Effector memory CD8-positive, alpha-beta T cell (primary cell): ENCODE measurements around the gene CLEC3B.

Source experiments
- ATAC-seq: fragments of 150-1000 bp; cut with Tn5 transposase; replicated peaks from 2 replicates; pipeline ENCODE4 v1.10.0; 2021; ENCODE audit warnings: mild to moderate bottlenecking, moderate library complexity
- DNase-seq, 3 experiments: peaks; one replicate each; pipeline ENCODE4 v3.0.0; 2021
- H3K27ac Mint-ChIP-seq, 2 donors: one replicate each; pipeline ENCODE4 v1.8.0; 2022; ENCODE audit warnings: mild to moderate bottlenecking in 2 of 2, mixed read lengths in 2 of 2, moderate library complexity in 2 of 2
- H3K27me3 Mint-ChIP-seq, 2 donors: one replicate each; pipeline ENCODE4 v1.8.0; 2022; ENCODE audit warnings: mixed read lengths in 2 of 2
- H3K36me3 Mint-ChIP-seq: one replicate; pipeline ENCODE4 v1.8.0; 2022; ENCODE audit warnings: mild to moderate bottlenecking, moderate library complexity, mixed read lengths; ENCODE audit not compliant: insufficient read depth
- H3K4me1 Mint-ChIP-seq, 2 donors: one replicate each; pipeline ENCODE4 v1.8.0; 2022; ENCODE audit warnings: low read depth in 2 of 2, mixed read lengths in 2 of 2
- H3K4me3 Mint-ChIP-seq, 2 donors: one replicate each; pipeline ENCODE4 v1.8.0; 2022; ENCODE audit warnings: mild to moderate bottlenecking in 2 of 2, mixed read lengths in 2 of 2, moderate library complexity in 2 of 2
- H3K9me3 Mint-ChIP-seq, 2 donors: one replicate each; pipeline ENCODE4 v1.8.0; 2022; ENCODE audit warnings: mixed read lengths in 2 of 2

The CLEC3B gene

DNA sequence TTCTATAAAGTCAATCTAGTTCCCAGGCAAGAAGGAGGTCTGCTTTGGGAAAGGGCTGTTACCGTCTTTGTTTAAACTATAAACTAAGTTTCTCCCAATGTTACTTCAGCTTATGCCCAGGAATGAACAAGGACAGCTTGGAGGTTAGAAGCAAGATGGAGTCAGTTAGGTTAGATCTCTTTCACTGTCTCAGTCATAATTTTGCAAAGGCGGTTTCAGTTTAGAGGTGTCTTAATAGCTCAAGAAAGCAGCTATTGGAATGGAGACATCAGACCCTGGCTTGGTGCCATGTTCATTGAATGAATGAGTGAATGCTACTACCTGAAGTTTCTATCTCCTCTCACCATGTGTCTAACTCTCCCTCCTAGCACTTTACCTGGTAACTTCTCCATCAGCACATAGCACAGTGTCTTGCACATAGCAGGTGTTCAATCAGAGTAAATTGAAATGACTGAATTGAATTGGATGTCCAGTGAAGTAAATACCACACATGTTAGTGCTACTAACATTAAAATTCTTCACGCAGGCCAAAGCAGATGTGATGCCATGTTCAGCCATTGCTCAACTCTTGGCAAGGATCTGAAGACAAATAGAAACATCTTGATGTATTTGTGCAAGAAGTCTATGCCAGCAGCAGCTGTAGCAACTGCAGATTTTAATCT lies 28.2 kb downstream of the CLEC3B start:
- no peak overlapping the region for H3K27ac Mint-ChIP-seq
- H3K9me3 Mint-ChIP-seq = no peaks in the 10 kb centered on the region
- DNase-seq = no peak
- H3K4me1 Mint-ChIP-seq = no peaks in the 10 kb centered on the region
- no peaks in the 10 kb centered on the region for H3K36me3 Mint-ChIP-seq
- ATAC-seq = no peak
- no peak overlapping the region for H3K4me3 Mint-ChIP-seq
- H3K27me3 Mint-ChIP-seq = peaks cover 42 to 44% of the 10 kb centered on the region in 2 donors

DNA sequence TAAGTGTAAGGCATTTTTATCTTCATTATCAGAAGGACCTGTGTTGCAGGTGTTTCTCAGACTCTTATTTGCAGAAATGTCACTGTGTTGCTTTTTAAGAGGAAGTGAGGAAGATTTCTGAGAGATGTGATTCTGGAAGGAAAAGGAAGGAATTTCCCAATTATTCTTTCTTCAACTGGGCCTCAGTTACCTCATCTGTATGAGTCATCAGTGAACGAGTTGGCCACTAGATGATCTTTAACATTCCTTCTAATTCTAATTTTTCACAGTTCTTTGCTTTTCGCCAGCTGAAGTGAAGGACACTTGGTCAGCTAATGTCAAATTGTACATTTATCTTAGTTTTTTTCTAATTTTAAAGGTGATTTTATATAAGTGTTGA lies 28.9 kb downstream of the CLEC3B start:
- no peak overlapping the region for H3K4me3 Mint-ChIP-seq
- no peaks in the 10 kb centered on the region for H3K4me1 Mint-ChIP-seq
- no peak for ATAC-seq
- H3K27ac Mint-ChIP-seq = peak overlapping the region in 1 of 2 donors; percentile 47
- H3K9me3 Mint-ChIP-seq = no peaks in the 10 kb centered on the region
- peaks cover 36 to 37% of the 10 kb centered on the region in 2 donors for H3K27me3 Mint-ChIP-seq
- no peaks in the 10 kb centered on the region for H3K36me3 Mint-ChIP-seq
- no peak for DNase-seq

DNA sequence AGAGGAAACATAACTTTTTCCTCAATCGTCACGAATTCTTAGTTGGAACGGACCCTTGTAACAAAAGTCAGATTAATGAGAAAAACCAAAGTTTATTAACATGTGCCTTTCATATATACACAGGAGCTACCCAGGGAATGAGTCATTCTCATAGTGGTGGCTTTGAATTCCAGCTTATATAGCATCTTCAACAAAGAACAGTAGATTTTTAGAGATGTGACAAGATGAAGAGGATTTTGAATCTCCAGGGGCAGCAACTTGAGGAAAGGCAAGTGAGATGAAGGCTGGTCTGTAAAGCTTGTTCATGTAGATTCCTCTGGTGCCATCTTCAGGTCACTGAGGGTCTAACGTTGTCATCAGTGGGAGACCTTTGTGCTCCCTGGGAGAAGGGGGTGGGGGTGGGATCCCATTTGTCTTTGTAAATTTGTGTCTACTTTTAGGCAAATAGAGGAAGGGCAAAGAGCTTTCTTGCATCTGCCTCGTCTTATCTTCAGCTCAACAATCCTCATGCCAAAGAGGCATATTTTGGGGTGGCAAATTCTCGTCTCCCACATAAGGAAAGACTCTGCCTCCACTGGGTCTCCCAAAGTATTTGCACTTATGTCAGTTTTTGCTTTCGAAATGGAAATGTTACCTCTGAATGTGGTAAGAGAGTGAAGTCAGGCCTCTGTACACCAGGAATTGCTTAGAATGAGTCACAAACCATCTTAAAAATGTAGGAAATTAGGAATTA lies 29.5 kb downstream of the CLEC3B start:
- Mint-ChIP-seq H3K36me3 (no peaks in the 10 kb centered on the region), H3K4me1 (no peaks in the 10 kb centered on the region), H3K4me3 (no peak overlapping the region), H3K9me3 (no peaks in the 10 kb centered on the region), H3K27me3 (peaks cover 30 to 31% of the 10 kb centered on the region in 2 donors), H3K27ac (peak overlapping the region in 1 of 2 donors; percentile 47)
- no peak for ATAC-seq
- DNase-seq = no peak

DNA sequence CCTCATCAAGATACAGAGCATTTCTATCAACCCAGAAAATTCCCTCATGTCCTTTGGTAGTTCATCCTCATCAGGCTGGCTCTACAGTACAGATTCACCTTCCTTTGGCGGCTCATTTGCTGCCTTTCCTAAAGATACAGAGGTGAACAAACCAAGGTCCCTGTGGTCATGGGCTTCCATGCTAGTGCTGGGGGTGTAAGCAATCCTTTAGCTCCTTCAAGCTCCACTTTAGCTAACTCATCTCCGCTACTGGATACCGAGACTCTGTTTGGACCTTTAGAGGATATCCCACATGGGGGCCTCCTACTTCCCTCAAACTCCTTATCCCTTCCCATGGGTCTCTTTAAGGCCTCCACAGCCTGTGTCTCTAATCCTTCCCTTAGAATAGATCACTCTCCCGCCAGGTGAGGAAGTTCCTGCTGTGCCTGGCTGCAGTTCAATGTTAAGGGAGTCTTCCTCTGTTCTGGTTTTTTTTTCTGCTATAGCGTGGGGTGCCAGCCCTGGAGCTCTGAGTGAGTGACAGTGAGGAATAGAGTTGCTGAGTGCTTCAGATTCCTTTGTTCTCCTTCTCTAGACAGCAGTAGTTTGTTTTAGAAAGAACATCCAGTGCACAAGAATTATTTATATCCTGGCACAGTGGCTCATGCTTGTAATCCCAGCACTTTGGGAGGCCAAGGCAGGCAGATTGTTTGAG lies 30.7 kb downstream of the CLEC3B start:
- ATAC-seq (no peak), DNase-seq (no peak)
- Mint-ChIP-seq H3K36me3 (no peaks in the 10 kb centered on the region), H3K9me3 (no peaks in the 10 kb centered on the region), H3K4me1 (peaks cover 0 to 3% of the 10 kb centered on the region in 2 donors), H3K4me3 (no peak overlapping the region), H3K27ac (no peak overlapping the region), H3K27me3 (peaks cover 23 to 27% of the 10 kb centered on the region in 2 donors)

DNA sequence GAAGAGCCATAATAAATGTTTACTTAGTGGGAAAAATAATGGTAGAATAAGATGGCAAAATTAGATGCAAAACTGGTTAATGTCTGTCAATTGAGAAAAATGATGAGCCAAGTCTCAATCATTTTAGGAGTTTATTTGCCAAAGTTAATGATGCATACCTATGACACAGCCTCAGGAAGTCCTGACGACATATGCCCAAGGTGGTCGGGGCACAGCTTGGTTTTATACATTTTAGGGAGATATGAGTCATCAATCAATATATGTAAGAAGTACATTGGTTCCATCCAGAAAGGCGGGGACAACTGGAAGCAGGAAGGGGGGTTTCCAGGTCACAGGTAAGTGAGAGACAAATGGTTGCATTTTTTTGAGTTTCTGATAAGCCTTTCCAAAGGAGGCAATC lies 31.5 kb downstream of the CLEC3B start:
- Mint-ChIP-seq H3K4me3 (no peak overlapping the region), H3K9me3 (no peaks in the 10 kb centered on the region), H3K36me3 (no peaks in the 10 kb centered on the region), H3K27me3 (peaks cover 15 to 20% of the 10 kb centered on the region in 2 donors), H3K27ac (no peak overlapping the region), H3K4me1 (peaks cover 0 to 3% of the 10 kb centered on the region in 2 donors)
- DNase-seq (no peak), ATAC-seq (no peak)

DNA sequence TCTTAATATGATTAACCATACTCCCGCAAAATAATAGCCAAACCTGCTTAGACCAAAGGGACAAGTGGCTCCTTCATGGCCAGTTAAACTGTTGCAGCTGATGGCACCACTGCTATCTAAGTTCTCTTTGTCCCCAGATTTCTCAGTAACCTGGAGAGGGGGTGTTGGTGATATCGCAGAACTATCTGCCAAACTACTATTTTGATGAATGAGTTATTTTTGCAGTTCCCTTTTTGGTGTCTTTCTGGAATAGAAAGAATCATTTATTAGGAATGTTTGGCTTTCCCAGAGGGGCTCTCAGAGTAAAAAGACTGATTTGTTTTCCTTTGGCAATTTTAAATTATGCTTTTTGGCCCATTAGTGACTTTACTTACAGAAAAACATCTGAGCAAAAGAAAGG lies 33.0 kb downstream of the CLEC3B start:
- no peaks in the 10 kb centered on the region for H3K9me3 Mint-ChIP-seq
- H3K36me3 Mint-ChIP-seq = no peaks in the 10 kb centered on the region
- H3K4me3 Mint-ChIP-seq = no peak overlapping the region
- ATAC-seq = no peak
- peaks cover 11 to 20% of the 10 kb centered on the region in 2 donors for H3K27me3 Mint-ChIP-seq
- peaks cover 0 to 3% of the 10 kb centered on the region in 2 donors for H3K4me1 Mint-ChIP-seq
- DNase-seq = no peak
- no peak overlapping the region for H3K27ac Mint-ChIP-seq

DNA sequence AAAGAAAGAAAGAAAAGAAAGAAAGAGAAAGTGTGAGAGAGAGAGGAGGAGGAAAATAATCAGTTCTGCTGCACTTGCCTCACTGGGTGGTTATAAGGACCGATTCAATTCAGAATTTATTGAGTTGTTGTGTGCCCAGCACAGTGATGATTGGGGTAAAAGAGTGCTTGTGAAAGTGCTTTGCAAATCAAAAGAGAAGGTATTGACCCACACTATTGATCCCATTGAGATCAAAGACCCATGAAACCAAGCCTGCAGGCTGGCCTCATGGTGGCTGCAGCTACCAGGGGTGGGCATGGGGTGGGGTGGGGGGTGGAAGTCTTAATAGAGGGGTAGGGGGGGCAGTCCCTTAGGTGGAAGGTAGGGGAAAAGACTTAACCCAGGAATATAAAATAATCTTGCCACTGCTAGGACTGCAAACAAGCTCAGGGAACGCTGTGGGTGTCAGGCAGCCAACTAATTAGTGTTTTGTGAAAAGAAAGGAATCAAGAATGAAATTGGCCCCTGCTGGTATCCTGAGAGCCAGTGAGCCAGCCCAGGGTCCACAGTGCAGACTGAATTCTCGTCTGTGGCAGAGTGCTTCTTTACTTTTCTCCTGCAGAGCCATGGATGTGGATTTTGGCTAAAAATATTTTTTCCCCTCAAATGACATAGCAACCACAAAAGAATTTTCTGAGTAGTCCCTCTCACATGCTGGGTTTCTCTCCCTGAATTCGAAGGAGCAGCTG lies 34.2 kb downstream of the CLEC3B start:
- Mint-ChIP-seq H3K27ac (no peak overlapping the region), H3K4me1 (peaks cover 7 to 12% of the 10 kb centered on the region in 2 donors)
- no peak for ATAC-seq

DNA sequence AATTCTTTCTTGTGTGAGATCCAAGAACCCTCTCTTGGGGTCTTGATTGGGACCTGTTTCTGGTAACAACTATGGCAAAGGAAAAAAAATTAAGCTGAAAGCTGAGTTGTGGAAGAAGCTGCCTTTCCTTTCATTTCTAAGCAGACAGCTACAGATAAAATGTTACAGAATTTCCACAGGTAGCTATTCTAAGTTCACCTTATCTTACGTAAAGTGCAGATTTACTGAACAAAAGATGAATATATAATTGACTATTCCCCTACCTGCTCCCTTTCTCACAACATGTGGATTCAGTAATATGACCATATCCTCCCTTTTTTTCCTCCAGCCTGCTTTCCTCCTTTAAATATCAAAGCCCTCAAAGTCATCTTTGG lies 36.6 kb downstream of the CLEC3B start:
- Mint-ChIP-seq H3K27me3 (peaks cover 13 to 16% of the 10 kb centered on the region in 2 donors), H3K9me3 (no peaks in the 10 kb centered on the region), H3K36me3 (no peaks in the 10 kb centered on the region), H3K4me1 (peaks cover 7 to 12% of the 10 kb centered on the region in 2 donors), H3K4me3 (no peak overlapping the region), H3K27ac (no peak overlapping the region)
- ATAC-seq = no peak
- no peak for DNase-seq

More for the DNA sequence above, 34.2 kb downstream of the CLEC3B start:
- H3K36me3 Mint-ChIP-seq = no peaks in the 10 kb centered on the region
- no peak for DNase-seq
- no peaks in the 10 kb centered on the region for H3K9me3 Mint-ChIP-seq
- peaks cover 11 to 20% of the 10 kb centered on the region in 2 donors for H3K27me3 Mint-ChIP-seq
- no peak overlapping the region for H3K4me3 Mint-ChIP-seq

DNA sequence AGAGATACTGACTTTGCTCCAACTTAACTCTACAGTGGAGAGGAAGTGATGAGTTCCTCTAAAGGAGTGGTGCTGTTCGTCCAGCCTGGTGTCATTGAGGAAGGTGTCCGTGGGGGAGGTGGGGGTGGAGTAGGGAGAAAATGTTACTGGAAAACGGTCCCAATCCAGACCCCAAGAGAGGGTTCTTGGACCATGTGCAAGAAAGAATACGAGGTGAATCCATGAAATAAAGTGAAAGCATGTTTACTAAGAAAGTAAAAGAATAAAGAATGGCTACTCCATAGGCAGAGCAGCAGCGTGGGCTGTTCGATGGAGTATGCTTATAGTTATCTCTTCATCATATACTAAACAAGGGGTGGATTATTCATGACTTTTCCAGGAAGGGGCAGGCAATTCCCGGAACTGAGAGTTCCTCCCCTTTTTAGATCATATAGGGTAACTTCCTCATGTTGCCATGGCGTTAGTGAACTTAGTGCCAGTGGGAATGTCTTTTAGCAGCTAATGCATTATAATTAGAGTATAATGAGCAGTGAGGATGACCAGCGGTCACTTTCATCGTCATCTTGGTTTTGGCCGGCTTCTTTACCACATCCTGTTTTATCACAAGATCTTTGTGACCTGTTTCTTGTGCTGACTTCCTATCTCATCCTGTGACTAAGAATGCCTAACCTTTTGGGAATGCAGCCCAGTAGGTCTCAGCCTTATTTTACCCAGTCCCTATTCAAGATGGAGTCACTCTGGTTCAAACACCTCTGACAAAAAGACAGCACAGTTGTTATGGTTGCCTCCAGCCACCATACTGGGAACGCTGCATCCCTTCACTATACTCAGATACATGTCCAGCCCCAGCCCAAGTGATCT lies 38.6 kb downstream of the CLEC3B start:
- H3K27ac Mint-ChIP-seq = no peak overlapping the region
- peaks cover 7 to 12% of the 10 kb centered on the region in 2 donors for H3K4me1 Mint-ChIP-seq
- peak overlapping the region in 1 of 2 donors; percentile 10 for H3K4me3 Mint-ChIP-seq
- H3K36me3 Mint-ChIP-seq = no peaks in the 10 kb centered on the region
- no peak for DNase-seq
- peaks cover 13 to 36% of the 10 kb centered on the region in 2 donors for H3K27me3 Mint-ChIP-seq
- ATAC-seq = no peak
- no peaks in the 10 kb centered on the region for H3K9me3 Mint-ChIP-seq

DNA sequence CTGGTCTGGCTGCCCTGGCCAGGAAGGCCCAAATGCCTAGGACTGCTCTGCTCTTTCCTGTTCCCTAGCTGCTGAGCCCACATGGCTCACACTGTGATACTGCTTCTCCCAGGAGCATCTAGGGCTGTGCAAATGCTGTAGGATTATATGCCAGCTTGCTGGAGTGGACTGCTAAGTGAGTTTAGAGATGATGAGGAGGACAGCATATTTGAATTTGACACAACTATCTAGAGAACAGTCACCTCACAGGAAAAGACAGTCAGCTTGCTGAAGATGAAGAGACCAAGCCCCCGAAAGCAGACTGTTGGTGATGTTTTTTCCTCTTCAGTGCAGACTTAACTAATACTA lies 39.2 kb downstream of the CLEC3B start:
- DNase-seq = no peak
- ATAC-seq = no peak
- Mint-ChIP-seq H3K4me1 (peaks cover 7 to 12% of the 10 kb centered on the region in 2 donors), H3K27ac (no peak overlapping the region), H3K9me3 (no peaks in the 10 kb centered on the region), H3K36me3 (no peaks in the 10 kb centered on the region), H3K27me3 (peaks cover 13 to 37% of the 10 kb centered on the region in 2 donors), H3K4me3 (no peak overlapping the region)

DNA sequence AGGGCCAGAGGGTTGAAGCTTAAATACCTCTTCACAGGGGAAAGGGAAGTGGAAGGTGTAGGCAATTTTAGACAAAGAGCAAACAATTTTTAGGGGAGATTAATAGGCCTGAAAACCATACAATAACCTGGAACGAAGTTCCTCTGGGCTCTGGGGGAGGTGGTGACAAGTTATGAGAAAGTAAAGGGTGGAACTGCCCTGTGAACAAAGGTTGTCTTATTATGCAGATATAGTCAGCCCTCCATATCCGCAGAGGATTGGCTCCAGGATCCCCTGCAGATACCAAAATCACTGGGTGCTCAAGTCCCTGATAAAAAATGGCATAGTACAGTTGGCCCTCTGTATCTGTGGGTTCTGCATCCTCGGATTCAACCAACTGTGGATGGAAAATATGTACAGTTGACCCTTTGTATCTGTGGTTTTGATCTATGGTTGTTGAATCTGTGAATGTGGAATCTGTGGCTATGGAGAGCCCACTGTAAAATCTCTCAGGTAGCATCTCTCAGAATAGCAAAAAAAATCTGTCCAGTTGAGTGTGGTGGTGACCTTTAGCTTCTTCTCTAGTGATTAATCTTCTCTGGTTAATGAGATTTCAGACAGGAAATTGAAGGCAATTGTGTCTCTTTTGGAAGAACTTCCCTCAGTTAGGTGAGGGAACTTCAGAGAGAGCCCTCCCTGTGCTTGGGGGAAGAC lies 40.2 kb downstream of the CLEC3B start:
- H3K27ac Mint-ChIP-seq = no peak overlapping the region

DNA sequence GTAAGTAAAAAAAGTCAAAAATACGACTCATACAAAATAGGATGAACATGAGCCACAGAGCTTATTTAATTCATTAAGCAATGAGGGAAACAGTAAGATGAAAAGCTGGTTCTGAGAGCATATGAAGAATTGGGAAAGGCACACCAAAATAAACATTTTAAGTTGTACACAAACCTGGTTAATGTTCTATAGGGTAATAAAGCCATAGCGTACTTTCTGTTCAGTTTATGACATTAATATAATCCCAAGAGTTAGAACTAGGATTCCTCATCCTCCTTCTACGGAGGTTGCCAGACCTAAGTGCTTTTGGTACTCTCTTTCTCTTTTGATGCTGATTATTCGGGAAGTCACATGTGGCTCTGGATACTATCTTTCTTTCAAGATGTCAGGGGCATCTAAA lies 41.4 kb downstream of the CLEC3B start:
- DNase-seq (no peak), ATAC-seq (no peak)
- no peak overlapping the region for H3K27ac Mint-ChIP-seq
- peaks cover 7 to 9% of the 10 kb centered on the region in 2 donors for H3K4me1 Mint-ChIP-seq
- H3K27me3 Mint-ChIP-seq = peaks cover 13 to 37% of the 10 kb centered on the region in 2 donors
- H3K36me3 Mint-ChIP-seq = no peaks in the 10 kb centered on the region
- H3K4me3 Mint-ChIP-seq = no peak overlapping the region
- no peaks in the 10 kb centered on the region for H3K9me3 Mint-ChIP-seq

More for the DNA sequence above, 40.2 kb downstream of the CLEC3B start:
- H3K4me1 Mint-ChIP-seq = peaks cover 7 to 9% of the 10 kb centered on the region in 2 donors
- H3K27me3 Mint-ChIP-seq = peaks cover 13 to 37% of the 10 kb centered on the region in 2 donors
- ATAC-seq = no peak
- no peak for DNase-seq
- no peaks in the 10 kb centered on the region for H3K9me3 Mint-ChIP-seq
- H3K4me3 Mint-ChIP-seq = no peak overlapping the region
- no peaks in the 10 kb centered on the region for H3K36me3 Mint-ChIP-seq
